ENCODE measurements around the gene LHFPL3. TPM values are rescaled to one million over a fixed set of nuclear protein-coding genes. Genes with fewer than 3 reads are reported as not detected.

Gene LHFPL3
- total RNA-seq, 1 experiment from 2014 or later: not detected

- Histone ChIP-seq H4K5ac (ENCODE audit: insufficient read length, low read depth, low read length) (no peak overlapping the region), H3K23me2 (ENCODE audit: insufficient read length, low read depth, low read length, poor library complexity, severe bottlenecking) (no peaks in the 10 kb centered on the region), H3T11ph (ENCODE audit: low read length) (no peak overlapping the region), H3K4me1 (ENCODE audit: insufficient read depth, low read length) (no peaks in the 10 kb centered on the region), H3K79me2 (ENCODE audit: insufficient read depth, low read length) (no peaks in the 10 kb centered on the region), H3K4me2 (ENCODE audit: insufficient read depth, insufficient read length, low read length) (no peak overlapping the region), H3K23ac (ENCODE audit: insufficient read length, low read depth, low read length) (no peak overlapping the region), H2BK20ac (ENCODE audit: low read depth, low read length, poor library complexity, severe bottlenecking) (no peak overlapping the region), H2BK120ac (ENCODE audit: low read depth, low read length, poor library complexity, severe bottlenecking) (no peak overlapping the region), H3K4ac (ENCODE audit: low read depth, low read length) (no peak overlapping the region), H2BK12ac (ENCODE audit: insufficient read length, low read depth, low read length) (no peak overlapping the region), H3K56ac (ENCODE audit: insufficient read length, low read depth, low read length) (no peak overlapping the region), H3K79me1 (ENCODE audit: insufficient read depth, low read depth, low read length, poor library complexity, severe bottlenecking) (no peaks in the 10 kb centered on the region), H4K20me1 (ENCODE audit: control insufficient read depth, insufficient read depth, insufficient read length) (no peaks in the 10 kb centered on the region), H2AK5ac (ENCODE audit: insufficient read length, low read length) (no peak overlapping the region), H3K14ac (ENCODE audit: insufficient read depth, low read length) (no peak overlapping the region), H3K18ac (ENCODE audit: insufficient read length, low read depth, low read length) (no peak overlapping the region), H3K27ac (ENCODE audit: insufficient read length, low read depth, low read length) (no peak overlapping the region), H2BK15ac (ENCODE audit: low read depth, low read length) (no peak overlapping the region), H2BK5ac (ENCODE audit: insufficient read length, low read length) (no peak overlapping the region), H4K8ac (replicated peaks; ENCODE audit: insufficient read length, low read depth, low read length) (no peak overlapping the region), H4K91ac (ENCODE audit: insufficient read length, low read depth, low read length) (no peak overlapping the region), H3K27me3 (ENCODE audit: insufficient read depth, low read length) (no peaks in the 10 kb centered on the region), H3K9me3 (ENCODE audit: control insufficient read depth, low read depth, low read length) (peaks cover 7% of the 10 kb centered on the region), H2AFZ (ENCODE audit: low read length) (no peak overlapping the region), H3K9ac (ENCODE audit: extremely low read depth, insufficient read length, low read length) (no peak overlapping the region)
- Mint-ChIP-seq H3K9me3 (peaks cover 30 to 40% of the 10 kb centered on the region in 2 experiments), H3K36me3 (ENCODE audit: insufficient read depth in 1 of 3, low read depth in 3 of 3) (peaks cover 9 to 22% (median 10%) of the 10 kb centered on the region in 3 experiments), H3K4me1 (peaks cover 0 to 4% of the 10 kb centered on the region in 2 experiments; a peak in 2 of 4 replicates), H3K27ac (no peak overlapping the region), H3K27me3 (ENCODE audit: low read depth) (no peaks in the 10 kb centered on the region), H3K4me3 (no peak overlapping the region)
- no peak for TF ChIP-seq CTCF (conservative IDR thresholded peaks at IDR 0.05)
- no peak for DNase-seq
- WGBS (ENCODE audit: extremely low coverage, insufficient read length, low lambda C conversion rate): no CpG with 5 or more reads among the region's 3 CpGs
These were observed 59.8 kb downstream of the LHFPL3 start for GRCh38 chr7:104388222-104388621.
